Measurements from ENCODE around the gene ZBTB7A. TPM values are rescaled to one million over a fixed set of nuclear protein-coding genes. Genes with fewer than 3 reads are reported as not detected.

ZBTB7A gene
- total and polyA plus RNA-seq, 11 donors = 14.6 to 65.0 (median 28.6) TPM

GRCh38 chr19:4042731-4043082, 24.0 kb downstream of the ZBTB7A start:
- Histone ChIP-seq H3K4me3 (no peak overlapping the region), H3K27me3 (no peaks in the 10 kb centered on the region), H3K27ac (peak overlapping the region in 5 of 12 donors; percentile 29 to 55 (median 41)), H3K4me1 (peaks cover 0 to 10% (median 7%) of the 10 kb centered on the region in 12 donors), H3K36me3 (peaks cover 0 to 52% (median 34%) of the 10 kb centered on the region in 9 donors), H3K9me3 (no peaks in the 10 kb centered on the region)
- intact Hi-C loops (cut with DNase I) = no loop called here
- DNase-seq (no peak), ATAC-seq (peak; percentile 9 to 35 (median 22))
- 37 to 71% (median 63%) methylated on average over 5 to 14 of the region's 14 CpGs for WGBS, 4 donors
- TF ChIP-seq CTCF (IDR thresholded peaks at IDR 0.05) = no peak
- no peak for TF ChIP-seq POLR2A (IDR thresholded peaks at IDR 0.05)

GRCh38 chr19:4042064-4042730, 24.5 kb downstream of the ZBTB7A start:
- no peaks in the 10 kb centered on the region for H3K27me3 ChIP-seq
- intact Hi-C loops (cut with DNase I) = no loop called here
- TF ChIP-seq CTCF (IDR thresholded peaks at IDR 0.05) = no peak
- TF ChIP-seq POLR2A (IDR thresholded peaks at IDR 0.05) = no peak
- no peak overlapping the region for H3K4me3 ChIP-seq
- peak overlapping the region in 5 of 12 donors; percentile 29 to 55 (median 41) for H3K27ac ChIP-seq
- WGBS, 4 donors = 80 to 85% (median 83%) methylated on average over 7 to 14 of the region's 14 CpGs
- ATAC-seq (peak; percentile 4 to 28 (median 10)), DNase-seq (no peak)
- peaks cover 0 to 53% (median 34%) of the 10 kb centered on the region in 9 donors for H3K36me3 ChIP-seq
- no peaks in the 10 kb centered on the region for H3K9me3 ChIP-seq
- peaks cover 0 to 10% (median 7%) of the 10 kb centered on the region in 12 donors for H3K4me1 ChIP-seq

GRCh38 chr19:4038661-4039423, 27.9 kb downstream of the ZBTB7A start:
- intact Hi-C loops (cut with DNase I) = no loop called here
- no peaks in the 10 kb centered on the region for H3K9me3 ChIP-seq
- no peak for DNase-seq
- 81 to 89% (median 83%) methylated on average over 39 to 40 of the region's 40 CpGs for WGBS, 4 donors
- H3K27ac ChIP-seq = no peak overlapping the region
- peaks cover 0 to 52% (median 32%) of the 10 kb centered on the region in 9 donors for H3K36me3 ChIP-seq
- H3K4me3 ChIP-seq = no peak overlapping the region
- H3K27me3 ChIP-seq = no peaks in the 10 kb centered on the region
- H3K4me1 ChIP-seq = peaks cover 0 to 10% (median 7%) of the 10 kb centered on the region in 12 donors
- no peak for TF ChIP-seq POLR2A (IDR thresholded peaks at IDR 0.05)
- no peak for TF ChIP-seq CTCF (IDR thresholded peaks at IDR 0.05)
- ATAC-seq = no peak

- Histone ChIP-seq H3K4me1 (peaks cover 0 to 9% (median 7%) of the 10 kb centered on the region in 12 donors), H3K9me3 (no peaks in the 10 kb centered on the region), H3K27ac (no peak overlapping the region), H3K36me3 (peaks cover 0 to 60% (median 40%) of the 10 kb centered on the region in 9 donors), H3K27me3 (no peaks in the 10 kb centered on the region), H3K4me3 (no peak overlapping the region)
- WGBS, 4 donors = 88 to 93% (median 92%) methylated on average over 33 of the region's 33 CpGs
- ATAC-seq (no peak), DNase-seq (no peak)
- TF ChIP-seq POLR2A (IDR thresholded peaks at IDR 0.05) (no peak), CTCF (IDR thresholded peaks at IDR 0.05) (no peak)
- intact Hi-C loops (cut with DNase I) = no loop called here
These were observed 28.6 kb downstream of the ZBTB7A start for GRCh38 chr19:4038057-4038456.
